SU-DHL-6 (cell line): Measurements from ENCODE around the gene MAP3K19.

Experiments used
- EZH2phosphoT487 ChIP-seq: fragments of 200-600 bp; sonication (generic), shearing (Covaris generic); conservative IDR thresholded peaks from 2 replicates; pipeline ENCODE4 v1.6.1; 2018; ENCODE audit warnings: mild to moderate bottlenecking, antibody characterized with exemption, low read length, moderate library complexity, mixed read lengths
- TF ChIP-seq, protein P1 (sequence below): fragments of 200-600 bp; sonication (generic); IDR thresholded peaks from one replicate; pipeline ENCODE4 v1.5.1; 2017; ENCODE audit warnings: antibody characterized with exemption, mild to moderate bottlenecking, low read length, moderate library complexity; ENCODE audit not compliant: insufficient read depth, poor library complexity, severe bottlenecking

GRCh38 chr2:134988994-134989605, 58.1 kb downstream of the MAP3K19 start:
- TF ChIP-seq, protein P1, sequence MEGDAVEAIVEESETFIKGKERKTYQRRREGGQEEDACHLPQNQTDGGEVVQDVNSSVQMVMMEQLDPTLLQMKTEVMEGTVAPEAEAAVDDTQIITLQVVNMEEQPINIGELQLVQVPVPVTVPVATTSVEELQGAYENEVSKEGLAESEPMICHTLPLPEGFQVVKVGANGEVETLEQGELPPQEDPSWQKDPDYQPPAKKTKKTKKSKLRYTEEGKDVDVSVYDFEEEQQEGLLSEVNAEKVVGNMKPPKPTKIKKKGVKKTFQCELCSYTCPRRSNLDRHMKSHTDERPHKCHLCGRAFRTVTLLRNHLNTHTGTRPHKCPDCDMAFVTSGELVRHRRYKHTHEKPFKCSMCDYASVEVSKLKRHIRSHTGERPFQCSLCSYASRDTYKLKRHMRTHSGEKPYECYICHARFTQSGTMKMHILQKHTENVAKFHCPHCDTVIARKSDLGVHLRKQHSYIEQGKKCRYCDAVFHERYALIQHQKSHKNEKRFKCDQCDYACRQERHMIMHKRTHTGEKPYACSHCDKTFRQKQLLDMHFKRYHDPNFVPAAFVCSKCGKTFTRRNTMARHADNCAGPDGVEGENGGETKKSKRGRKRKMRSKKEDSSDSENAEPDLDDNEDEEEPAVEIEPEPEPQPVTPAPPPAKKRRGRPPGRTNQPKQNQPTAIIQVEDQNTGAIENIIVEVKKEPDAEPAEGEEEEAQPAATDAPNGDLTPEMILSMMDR: peak; percentile 38
- TF ChIP-seq EZH2phosphoT487: no peak
